Smooth muscle cell (in vitro differentiated cells): Measurements from ENCODE around the gene TIMM44. TPM values are rescaled to one million over a fixed set of nuclear protein-coding genes. Genes with fewer than 3 reads are reported as not detected.

ENCODE experiments used
- DNase-seq: peaks from one replicate; lab custom pipeline; 2025; ENCODE audit not compliant: unreplicated experiment; lab: John Stamatoyannopoulos, UW
- H2AFZ ChIP-seq: fragments of 200-600 bp; sonication (generic); 2 replicates; pipeline ENCODE4 v1.6.0; 2016; ENCODE audit warnings: antibody characterized with exemption, low read depth, mild to moderate bottlenecking
- H3F3A ChIP-seq: fragments of 200-600 bp; sonication (generic); 2 replicates; pipeline ENCODE4 v1.6.0; 2017; ENCODE audit warnings: antibody characterized with exemption, low read depth
- H3K27ac ChIP-seq: fragments of 200-600 bp; sonication (generic); 2 replicates; pipeline ENCODE4 v1.5.1; 2016; ENCODE audit warnings: low read depth, mild to moderate bottlenecking
- H3K27me3 ChIP-seq: fragments of 200-600 bp; sonication (generic); 2 replicates; pipeline ENCODE4 v1.6.1; 2016; ENCODE audit warnings: low read depth, mild to moderate bottlenecking
- H3K36me3 ChIP-seq: fragments of 200-600 bp; sonication (generic); 2 replicates; pipeline ENCODE4 v1.5.1; 2016; ENCODE audit warnings: low read depth
- H3K4me1 ChIP-seq: fragments of 200-600 bp; sonication (generic); 2 replicates; pipeline ENCODE4 v1.5.1; 2016; ENCODE audit warnings: low read depth
- H3K4me2 ChIP-seq: fragments of 200-600 bp; sonication (generic); 2 replicates; pipeline ENCODE4 v1.6.0; 2016; ENCODE audit warnings: mild to moderate bottlenecking
- H3K4me3 ChIP-seq: fragments of 200-600 bp; sonication (generic); 2 replicates; pipeline ENCODE4 v1.5.1; 2016; ENCODE audit warnings: mild to moderate bottlenecking
- H3K79me2 ChIP-seq: fragments of 200-600 bp; sonication (generic); 2 replicates; pipeline ENCODE4 v1.6.0; 2016; ENCODE audit warnings: low read depth, mild to moderate bottlenecking
- H3K9ac ChIP-seq: fragments of 200-600 bp; sonication (generic); 2 replicates; pipeline ENCODE4 v1.6.0; 2016; ENCODE audit warnings: low read depth
- H3K9me3 ChIP-seq: fragments of 200-600 bp; sonication (generic); replicated peaks from 2 replicates; pipeline ENCODE4 v1.5.1; 2016; ENCODE audit warnings: low read depth
- H4K20me1 ChIP-seq: fragments of 200-600 bp; sonication (generic); 2 replicates; pipeline ENCODE4 v1.6.0; 2016; ENCODE audit warnings: low read depth
- CTCF ChIP-seq: fragments of 200-600 bp; sonication (generic); IDR thresholded peaks from 2 replicates; pipeline ENCODE4 v1.5.1; 2017; ENCODE audit warnings: borderline replicate concordance, mild to moderate bottlenecking, antibody characterized with exemption; ENCODE audit not compliant: insufficient read depth, poor library complexity, severe bottlenecking
- WGBS: methylation state at CpG from one replicate; pipeline ENCODE4 v1.1.7; 2016; ENCODE audit warnings: low lambda C conversion rate; 5-methylcytosine and 5-hydroxymethylcytosine counted together
- polyA plus RNA-seq: library from polyadenylated mRNA; unstranded; fragments of >200 nt; fragmentation: Nextera tagmentation; extraction: Ambion mirVana; gene quantifications from 2 replicates; pipeline ENCODE4 v1.2.1, GENCODE V29; 2016
- total RNA-seq: library from RNA; depleted of rRNA; stranded (reverse); fragments of >200 nt; gene quantifications from 2 replicates; pipeline ENCODE4 v1.2.3, GENCODE V29; 2014

The TIMM44 gene
- total and polyA plus RNA-seq, 2 experiments from 2014 or later, result 21.8 to 25.1 TPM

- H3K36me3 ChIP-seq, result no peaks in the 10 kb centered on the region
- H3K4me1 ChIP-seq, result no peaks in the 10 kb centered on the region
- no peak for TF ChIP-seq CTCF
- no peaks in the 10 kb centered on the region for H3F3A ChIP-seq
- H3K9me3 ChIP-seq, result no peaks in the 10 kb centered on the region
- no peaks in the 10 kb centered on the region for H4K20me1 ChIP-seq
- peak overlapping the region; percentile 92 for H3K4me2 ChIP-seq
- peak overlapping the region; percentile 68 for H3K4me3 ChIP-seq
- H3K27me3 ChIP-seq, result no peaks in the 10 kb centered on the region
- H2AFZ ChIP-seq, result peak overlapping the region; percentile 86
- peak overlapping the region; percentile 93 for H3K9ac ChIP-seq
- H3K27ac ChIP-seq, result peak overlapping the region; percentile 71
- 71% methylated on average over 8 of the region's 8 CpGs for WGBS
- no peak for DNase-seq
- H3K79me2 ChIP-seq, result no peaks in the 10 kb centered on the region
Observed at GRCh38 chr19:7888826-7889217, 54.6 kb downstream of the TIMM44 start.

- peak; percentile 42 for DNase-seq
- H3F3A ChIP-seq, result no peaks in the 10 kb centered on the region
- H3K4me2 ChIP-seq, result peak within 1 kb of the TSS; percentile 92
- 9% methylated on average over 36 of the region's 53 CpGs for WGBS
- no peaks in the 10 kb centered on the region for H3K36me3 ChIP-seq
- H2AFZ ChIP-seq, result peak within 1 kb of the TSS; percentile 86
- H4K20me1 ChIP-seq, result no peaks in the 10 kb centered on the region
- peak within 1 kb of the TSS; percentile 68 for H3K4me3 ChIP-seq
- no peaks in the 10 kb centered on the region for H3K27me3 ChIP-seq
- no peaks in the 10 kb centered on the region for H3K79me2 ChIP-seq
- no peaks in the 10 kb centered on the region for H3K4me1 ChIP-seq
- peak within 1 kb of the TSS; percentile 93 for H3K9ac ChIP-seq
- no peak for TF ChIP-seq CTCF
- H3K9me3 ChIP-seq, result no peaks in the 10 kb centered on the region
- H3K27ac ChIP-seq, result peak within 1 kb of the TSS; percentile 71
Observed at GRCh38 chr19:7888145-7888825, 55.2 kb downstream of the TIMM44 start, which contains the start of gene LRRC8E. Gene LRRC8E, plus strand, starts transcription at chr19:7888510. Its CDS starts 7,094 bp downstream, at chr19:7895604.

GRCh38 chr19:7887408-7888144, 55.9 kb downstream of the TIMM44 start:
- no peak for TF ChIP-seq CTCF
- Histone ChIP-seq H3K9me3 (no peaks in the 10 kb centered on the region), H3K4me2 (peak overlapping the region; percentile 92), H2AFZ (no peak overlapping the region), H3K36me3 (no peaks in the 10 kb centered on the region), H3K4me1 (no peaks in the 10 kb centered on the region), H3K27ac (no peak overlapping the region), H3K4me3 (peak overlapping the region; percentile 68), H3K9ac (no peak overlapping the region), H4K20me1 (no peaks in the 10 kb centered on the region), H3K79me2 (no peaks in the 10 kb centered on the region), H3K27me3 (no peaks in the 10 kb centered on the region), H3F3A (no peaks in the 10 kb centered on the region)
- DNase-seq, result no peak
- 86% methylated on average over 16 of the region's 16 CpGs for WGBS
